KMS-11 (cell line): ENCODE data around the gene ADGRG3.

Source experiments
- H2AFZ ChIP-seq: fragments of 200-600 bp; sonication (generic); 2 replicates; pipeline ENCODE4 v1.6.1; 2016; ENCODE audit warnings: antibody characterized with exemption, mixed run types, low read depth
- H3K27ac ChIP-seq: fragments of 200-600 bp; sonication (generic); 2 replicates; pipeline ENCODE4 v1.6.1; 2016; ENCODE audit warnings: mild to moderate bottlenecking, mixed run types
- H3K27me3 ChIP-seq: fragments of 200-600 bp; sonication (generic); 2 replicates; pipeline ENCODE4 v1.6.1; 2017; ENCODE audit warnings: mild to moderate bottlenecking, low read depth, mixed run types, moderate library complexity; ENCODE audit not compliant: insufficient read depth
- H3K36me3 ChIP-seq: fragments of 200-600 bp; sonication (generic); 2 replicates; pipeline ENCODE4 v1.6.1; 2017; ENCODE audit warnings: mild to moderate bottlenecking, mixed run types; ENCODE audit not compliant: insufficient read depth
- H3K4me1 ChIP-seq: fragments of 200-600 bp; sonication (generic); 2 replicates; pipeline ENCODE4 v1.6.1; 2016; ENCODE audit warnings: mild to moderate bottlenecking, low read depth, mixed run types; ENCODE audit not compliant: poor library complexity, severe bottlenecking
- H3K4me2 ChIP-seq: fragments of 200-600 bp; sonication (generic); 2 replicates; pipeline ENCODE4 v1.7.0; 2016; ENCODE audit warnings: mild to moderate bottlenecking, mixed run types
- H3K4me3 ChIP-seq: fragments of 200-600 bp; sonication (generic); IDR thresholded peaks from 2 replicates; pipeline ENCODE4 v1.6.1; 2017; ENCODE audit warnings: low read depth, low read length, mixed read lengths; ENCODE audit not compliant: insufficient read depth
- H3K79me2 ChIP-seq: fragments of 200-600 bp; sonication (generic); 2 replicates; pipeline ENCODE4 v1.6.1; 2016; ENCODE audit warnings: low read depth, mixed run types; ENCODE audit not compliant: insufficient read depth
- H3K9ac ChIP-seq: fragments of 200-600 bp; sonication (generic); 2 replicates; pipeline ENCODE4 v1.6.1; 2016; ENCODE audit warnings: mild to moderate bottlenecking, mixed run types
- H4K20me1 ChIP-seq: fragments of 200-600 bp; sonication (generic); 2 replicates; pipeline ENCODE4 v1.6.1; 2016; ENCODE audit warnings: mild to moderate bottlenecking, mixed run types; ENCODE audit not compliant: insufficient read depth
- CTCF ChIP-seq: fragments of 200-600 bp; sonication (generic); conservative IDR thresholded peaks from 2 replicates; pipeline ENCODE4 v1.6.1; 2017; ENCODE audit warnings: low read depth, mild to moderate bottlenecking, antibody characterized with exemption, low read length, moderate library complexity, mixed read lengths

ADGRG3 gene

GRCh38 chr16:57637965-57638364, 30.1 kb upstream of the ADGRG3 start:
- Histone ChIP-seq H3K27ac (no peak overlapping the region), H3K79me2 (no peaks in the 10 kb centered on the region), H3K4me3 (no peak overlapping the region), H3K4me2 (no peak overlapping the region), H3K36me3 (no peaks in the 10 kb centered on the region), H3K4me1 (no peaks in the 10 kb centered on the region), H4K20me1 (no peaks in the 10 kb centered on the region), H3K9ac (no peak overlapping the region), H2AFZ (no peak overlapping the region), H3K27me3 (no peaks in the 10 kb centered on the region)
- TF ChIP-seq CTCF, result no peak

GRCh38 chr16:57638381-57638780, 29.7 kb upstream of the ADGRG3 start:
- TF ChIP-seq CTCF, result no peak
- H3K27ac ChIP-seq, result no peak overlapping the region

GRCh38 chr16:57639172-57639887, 28.8 kb upstream of the ADGRG3 start:
- H3K27me3 ChIP-seq, result no peaks in the 10 kb centered on the region
- no peak for TF ChIP-seq CTCF
- H4K20me1 ChIP-seq, result no peaks in the 10 kb centered on the region
- no peaks in the 10 kb centered on the region for H3K36me3 ChIP-seq
- no peak overlapping the region for H2AFZ ChIP-seq
- no peaks in the 10 kb centered on the region for H3K4me1 ChIP-seq
- no peak overlapping the region for H3K9ac ChIP-seq
- no peak overlapping the region for H3K4me2 ChIP-seq
- no peaks in the 10 kb centered on the region for H3K79me2 ChIP-seq
- no peak overlapping the region for H3K4me3 ChIP-seq
- H3K27ac ChIP-seq, result no peak overlapping the region

More at GRCh38 chr16:57638381-57638780, 29.7 kb upstream of the ADGRG3 start:
- Histone ChIP-seq H3K4me3 (no peak overlapping the region), H4K20me1 (no peaks in the 10 kb centered on the region), H3K27me3 (no peaks in the 10 kb centered on the region), H3K4me2 (no peak overlapping the region), H3K9ac (no peak overlapping the region), H2AFZ (no peak overlapping the region), H3K4me1 (no peaks in the 10 kb centered on the region), H3K79me2 (no peaks in the 10 kb centered on the region), H3K36me3 (no peaks in the 10 kb centered on the region)

- no peak for TF ChIP-seq CTCF
- Histone ChIP-seq H3K9ac (no peak overlapping the region), H3K27me3 (no peaks in the 10 kb centered on the region), H2AFZ (no peak overlapping the region), H3K4me2 (no peak overlapping the region), H3K79me2 (no peaks in the 10 kb centered on the region), H3K4me3 (no peak overlapping the region), H3K4me1 (no peaks in the 10 kb centered on the region), H3K27ac (no peak overlapping the region), H4K20me1 (no peaks in the 10 kb centered on the region), H3K36me3 (no peaks in the 10 kb centered on the region)
These were observed 27.9 kb upstream of the ADGRG3 start for GRCh38 chr16:57640185-57640584.
